ENCODE results near the gene MARCHF2.
"Not testable (repeated sequence)": the region's sequence is repeated elsewhere in the genome, so short reads cannot be mapped to it uniquely, and the experiment has no call there.

The MARCHF2 gene, protein sequence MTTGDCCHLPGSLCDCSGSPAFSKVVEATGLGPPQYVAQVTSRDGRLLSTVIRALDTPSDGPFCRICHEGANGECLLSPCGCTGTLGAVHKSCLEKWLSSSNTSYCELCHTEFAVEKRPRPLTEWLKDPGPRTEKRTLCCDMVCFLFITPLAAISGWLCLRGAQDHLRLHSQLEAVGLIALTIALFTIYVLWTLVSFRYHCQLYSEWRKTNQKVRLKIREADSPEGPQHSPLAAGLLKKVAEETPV

DNA sequence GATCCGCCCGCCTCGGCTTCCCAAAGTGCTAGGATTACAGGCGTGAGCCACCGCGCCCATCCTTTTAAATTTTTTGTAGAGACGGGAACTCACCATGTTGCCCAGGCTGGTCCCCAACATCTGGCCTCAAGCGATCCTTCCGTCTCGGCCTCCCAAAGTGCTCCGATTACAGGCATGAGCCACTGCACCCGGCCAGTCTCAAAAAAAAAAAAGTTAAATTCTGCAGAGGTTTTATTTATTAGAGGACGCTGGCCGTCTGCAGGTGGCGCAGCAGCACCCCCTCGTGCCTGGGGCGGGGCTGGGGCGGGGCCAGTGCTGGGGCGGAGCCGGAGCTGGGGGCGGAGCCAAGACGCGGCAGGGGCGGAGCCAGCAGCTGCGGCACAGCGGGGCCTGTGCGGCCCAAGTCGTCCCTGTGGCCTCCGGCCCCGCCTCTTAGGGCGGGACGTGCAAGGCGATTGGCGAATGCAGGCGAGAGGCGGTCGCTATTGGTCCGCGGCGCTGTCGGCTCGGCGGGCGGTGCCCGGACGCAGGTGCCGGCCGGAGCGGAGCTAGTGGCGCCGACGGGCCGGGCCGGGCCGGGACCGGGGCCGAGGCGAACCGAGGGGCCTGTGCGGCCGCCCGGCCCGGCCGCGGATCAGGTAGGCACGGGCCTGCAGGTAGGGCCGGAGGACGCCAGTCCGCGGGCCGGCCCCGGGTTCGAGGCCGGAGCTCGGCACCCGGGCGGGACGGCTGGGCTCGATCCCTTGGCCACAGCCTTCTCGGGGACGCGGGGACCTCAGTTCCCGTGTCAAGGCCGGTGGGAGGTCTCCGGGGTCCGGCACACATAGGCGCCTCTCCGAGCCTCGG, at the start of gene MARCHF2:
TSS of gene MARCHF2 (plus strand) at position 523 of the 846 bp plus-strand sequence. CDS start 8,536 bp downstream, outside the sequence.
- peak; percentile 92 for DNase-seq

DNA sequence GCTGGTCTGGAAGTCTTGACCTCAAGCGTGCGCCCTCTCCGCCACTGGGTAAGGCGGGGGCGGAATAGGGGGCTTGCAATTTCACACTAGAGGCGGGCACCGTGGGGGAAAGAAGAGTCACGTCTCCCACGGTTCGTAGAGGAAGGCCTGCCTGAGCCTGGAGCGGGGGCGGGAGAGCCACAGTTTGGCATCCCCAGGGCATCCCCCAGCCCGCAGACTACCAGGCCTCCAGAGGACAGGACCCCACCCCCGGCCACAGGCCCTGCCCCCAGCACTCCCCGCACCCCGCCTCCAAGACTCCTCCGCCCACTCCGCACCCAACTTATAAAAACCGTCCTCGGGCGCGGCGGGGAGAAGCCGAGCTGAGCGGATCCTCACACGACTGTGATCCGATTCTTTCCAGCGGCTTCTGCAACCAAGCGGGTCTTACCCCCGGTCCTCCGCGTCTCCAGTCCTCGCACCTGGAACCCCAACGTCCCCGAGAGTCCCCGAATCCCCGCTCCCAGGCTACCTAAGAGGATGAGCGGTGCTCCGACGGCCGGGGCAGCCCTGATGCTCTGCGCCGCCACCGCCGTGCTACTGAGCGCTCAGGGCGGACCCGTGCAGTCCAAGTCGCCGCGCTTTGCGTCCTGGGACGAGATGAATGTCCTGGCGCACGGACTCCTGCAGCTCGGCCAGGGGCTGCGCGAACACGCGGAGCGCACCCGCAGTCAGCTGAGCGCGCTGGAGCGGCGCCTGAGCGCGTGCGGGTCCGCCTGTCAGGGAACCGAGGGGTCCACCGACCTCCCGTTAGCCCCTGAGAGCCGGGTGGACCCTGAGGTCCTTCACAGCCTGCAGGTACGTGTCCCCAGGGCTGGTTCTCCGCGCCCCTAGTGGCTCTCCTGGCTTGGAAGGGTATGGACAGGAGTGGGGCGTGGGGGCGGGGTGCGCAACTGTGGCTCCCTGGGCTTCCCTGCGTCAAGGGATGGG, 49.0 kb upstream of the MARCHF2 start, which contains the start of gene ANGPTL4:
TSS of gene ANGPTL4 (plus strand) at position 353 of the 969 bp plus-strand sequence. CDS start at position 520, 167 bp downstream.
- peak; percentile 63 for DNase-seq

DNA sequence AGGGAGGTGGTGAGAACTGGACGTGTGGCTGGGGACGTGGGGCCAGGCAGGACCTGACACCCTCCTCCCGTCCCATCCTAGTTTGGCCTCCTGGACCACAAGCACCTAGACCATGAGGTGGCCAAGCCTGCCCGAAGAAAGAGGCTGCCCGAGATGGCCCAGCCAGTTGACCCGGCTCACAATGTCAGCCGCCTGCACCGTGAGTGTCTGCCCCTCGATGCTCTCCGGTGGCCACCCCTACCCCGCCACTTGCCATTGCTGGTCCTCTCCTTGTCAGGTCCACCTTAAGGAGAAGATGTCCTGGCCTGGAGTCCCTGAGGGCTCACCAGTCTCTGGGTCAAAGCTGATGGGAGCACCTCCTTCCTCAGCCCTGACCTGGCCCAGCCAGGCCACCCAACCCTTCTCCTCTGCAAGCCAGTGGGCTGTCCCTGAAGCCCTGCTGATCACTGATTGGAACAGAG, 47.0 kb upstream of the MARCHF2 start:
- no peak for DNase-seq

DNA sequence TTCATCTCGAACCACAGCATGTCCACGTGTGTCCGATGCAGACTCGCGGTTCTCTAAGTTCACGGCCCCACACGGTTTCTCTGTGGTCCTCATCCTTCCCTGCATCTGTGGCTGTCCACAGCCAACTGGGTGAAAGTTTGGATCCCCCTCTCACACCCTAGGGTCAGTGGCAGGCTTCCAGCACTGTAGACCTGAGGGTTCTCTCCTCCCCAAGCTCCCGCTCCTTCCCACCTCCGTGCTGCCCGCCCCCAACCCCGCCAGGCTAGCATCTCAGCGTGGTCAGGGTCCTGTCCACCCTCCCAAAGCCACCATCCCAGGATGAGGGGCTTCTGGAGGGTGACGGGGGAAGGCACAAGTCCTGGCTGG, 46.2 kb upstream of the MARCHF2 start:
- no peak for DNase-seq

DNA sequence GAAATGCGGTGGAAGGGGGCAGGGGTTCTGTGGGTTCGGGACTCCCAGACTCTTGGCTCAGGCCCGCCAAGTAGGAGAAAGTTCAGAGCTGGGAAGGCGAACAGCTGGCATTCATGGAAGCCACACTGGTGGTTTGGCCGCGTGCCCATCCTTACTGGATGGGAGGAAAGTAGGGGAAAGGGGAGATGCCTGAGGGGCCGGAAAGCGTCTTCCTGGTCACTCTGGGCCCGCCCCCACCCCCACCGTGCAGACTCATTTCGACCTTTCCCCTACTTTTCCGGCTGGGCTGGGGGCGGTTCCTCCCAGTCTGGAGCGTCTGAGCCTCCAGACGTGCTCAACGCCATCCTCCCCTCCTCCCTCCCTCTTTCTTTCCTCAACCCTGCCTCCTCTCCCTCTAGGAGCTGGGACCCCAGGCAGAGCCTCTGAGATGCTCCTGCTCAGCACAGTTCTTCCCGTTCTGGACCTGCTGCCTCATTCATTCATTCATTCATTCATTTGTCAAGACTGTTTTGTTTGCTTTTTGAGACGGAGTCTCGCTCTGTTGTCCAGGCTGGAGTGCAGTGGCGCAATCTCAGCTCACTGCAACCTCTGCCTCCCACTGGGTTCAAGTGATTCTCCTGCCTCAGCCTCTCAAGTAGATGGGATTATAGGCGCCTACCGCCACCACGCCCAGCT, 45.6 kb upstream of the MARCHF2 start:
- DNase-seq = no peak

DNA sequence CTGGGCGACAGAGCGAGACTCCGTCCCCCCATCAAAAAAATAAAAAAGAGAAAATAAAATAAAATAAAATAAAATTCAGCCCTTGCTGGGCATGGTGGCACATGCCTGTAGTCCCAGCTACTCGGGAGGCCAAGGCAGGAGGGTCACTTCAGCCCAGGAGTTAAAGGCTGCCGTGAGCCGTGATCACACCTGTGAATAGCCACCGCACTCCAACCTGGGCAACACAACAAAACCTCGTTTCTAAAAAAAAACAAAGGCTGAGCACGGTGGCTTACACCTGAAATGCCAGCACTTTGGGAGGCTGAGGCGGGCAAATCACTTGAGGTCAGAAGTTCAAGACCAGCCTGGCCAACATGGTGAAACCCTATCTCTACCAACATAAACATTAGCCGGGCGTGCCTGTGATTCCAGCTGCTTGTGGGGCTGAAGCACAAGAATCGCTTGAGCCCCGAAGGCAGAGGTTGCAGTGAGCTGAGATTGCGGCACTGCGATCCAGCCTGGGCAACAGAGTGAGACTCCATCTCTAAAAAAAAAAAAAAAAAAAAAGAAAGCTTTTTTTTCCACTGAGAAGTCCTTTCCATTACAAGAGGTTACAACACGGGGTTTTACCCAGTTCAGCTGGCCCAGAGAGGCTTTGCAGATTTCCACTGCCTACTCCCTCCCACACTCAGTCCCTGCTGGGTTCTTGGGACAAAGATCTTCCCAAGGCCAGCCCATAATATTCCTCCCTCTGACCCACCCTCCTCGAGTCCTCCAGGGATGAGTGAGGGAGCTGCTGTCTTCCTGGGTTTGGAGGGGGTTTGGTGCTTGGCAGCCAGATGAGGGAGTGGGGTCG, 42.7 kb upstream of the MARCHF2 start:
- no peak for DNase-seq

DNA sequence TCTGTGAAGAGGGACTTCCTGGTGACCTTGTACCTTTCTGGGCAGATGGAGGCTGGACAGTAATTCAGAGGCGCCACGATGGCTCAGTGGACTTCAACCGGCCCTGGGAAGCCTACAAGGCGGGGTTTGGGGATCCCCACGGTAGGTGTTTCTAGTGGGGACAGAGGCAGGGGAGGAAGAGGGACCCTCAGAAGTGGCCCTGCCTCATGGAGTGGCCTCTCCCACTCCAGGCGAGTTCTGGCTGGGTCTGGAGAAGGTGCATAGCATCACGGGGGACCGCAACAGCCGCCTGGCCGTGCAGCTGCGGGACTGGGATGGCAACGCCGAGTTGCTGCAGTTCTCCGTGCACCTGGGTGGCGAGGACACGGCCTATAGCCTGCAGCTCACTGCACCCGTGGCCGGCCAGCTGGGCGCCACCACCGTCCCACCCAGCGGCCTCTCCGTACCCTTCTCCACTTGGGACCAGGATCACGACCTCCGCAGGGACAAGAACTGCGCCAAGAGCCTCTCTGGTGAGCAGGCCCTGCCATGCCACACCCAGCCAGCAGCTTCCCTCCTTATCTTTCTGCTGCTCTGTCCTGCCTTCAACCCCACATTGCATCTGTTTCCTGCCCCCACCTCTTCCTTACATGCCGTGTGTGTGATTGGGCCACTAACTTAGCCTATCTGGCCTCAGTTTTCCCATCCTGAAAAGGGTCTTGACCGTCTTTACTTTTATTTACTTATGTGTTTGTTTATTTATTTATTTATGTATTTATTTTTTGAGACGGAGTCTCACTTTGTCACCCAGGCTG, 41.9 kb upstream of the MARCHF2 start:
- DNase-seq = no peak

DNA sequence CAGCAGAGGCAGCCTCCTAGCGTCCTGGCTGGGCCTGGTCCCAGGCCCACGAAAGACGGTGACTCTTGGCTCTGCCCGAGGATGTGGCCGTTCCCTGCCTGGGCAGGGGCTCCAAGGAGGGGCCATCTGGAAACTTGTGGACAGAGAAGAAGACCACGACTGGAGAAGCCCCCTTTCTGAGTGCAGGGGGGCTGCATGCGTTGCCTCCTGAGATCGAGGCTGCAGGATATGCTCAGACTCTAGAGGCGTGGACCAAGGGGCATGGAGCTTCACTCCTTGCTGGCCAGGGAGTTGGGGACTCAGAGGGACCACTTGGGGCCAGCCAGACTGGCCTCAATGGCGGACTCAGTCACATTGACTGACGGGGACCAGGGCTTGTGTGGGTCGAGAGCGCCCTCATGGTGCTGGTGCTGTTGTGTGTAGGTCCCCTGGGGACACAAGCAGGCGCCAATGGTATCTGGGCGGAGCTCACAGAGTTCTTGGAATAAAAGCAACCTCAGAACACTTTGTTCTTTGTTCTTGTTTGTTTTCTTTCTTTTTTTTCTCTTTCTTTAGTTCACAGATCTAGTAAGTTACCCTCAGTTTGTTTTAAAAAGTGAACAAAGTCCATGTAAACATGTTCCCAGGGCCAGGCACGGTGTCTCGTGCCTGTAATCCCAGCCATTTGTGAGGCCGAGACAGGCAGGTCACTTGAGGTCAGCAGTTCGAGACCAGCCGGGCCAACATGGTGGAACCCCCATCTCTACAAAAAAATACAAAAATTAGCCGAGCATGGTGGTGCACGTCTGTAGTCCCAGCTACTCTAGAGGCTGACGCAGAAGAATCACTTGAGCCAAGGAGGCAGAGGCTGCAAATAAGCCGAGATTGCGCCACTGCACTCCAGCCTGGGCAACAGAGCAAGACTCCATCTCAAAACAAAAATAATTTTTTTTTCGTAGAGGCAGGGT, 39.0 kb upstream of the MARCHF2 start:
- DNase-seq = no peak

DNA sequence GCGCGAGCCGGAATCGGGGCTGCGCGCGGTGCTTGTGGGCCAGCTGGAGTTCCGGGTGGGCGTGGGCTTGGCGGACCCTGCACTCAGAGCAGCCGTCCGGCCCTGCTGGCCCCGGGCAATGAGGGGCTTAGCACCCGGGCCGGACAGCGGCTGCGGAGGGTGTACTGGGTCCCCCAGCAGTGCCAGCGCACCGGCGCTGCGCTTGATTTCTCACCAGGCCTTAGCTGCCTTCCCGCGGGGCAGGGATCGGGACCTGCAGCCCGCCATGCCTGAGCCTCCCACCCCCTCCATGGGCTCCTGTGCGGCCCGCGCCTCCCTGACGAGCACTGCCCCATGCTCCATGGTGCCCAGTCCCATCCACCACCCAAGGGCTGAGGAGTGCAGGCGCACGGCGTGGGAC, 37.3 kb upstream of the MARCHF2 start:
- not testable (repeated sequence) for DNase-seq

DNA sequence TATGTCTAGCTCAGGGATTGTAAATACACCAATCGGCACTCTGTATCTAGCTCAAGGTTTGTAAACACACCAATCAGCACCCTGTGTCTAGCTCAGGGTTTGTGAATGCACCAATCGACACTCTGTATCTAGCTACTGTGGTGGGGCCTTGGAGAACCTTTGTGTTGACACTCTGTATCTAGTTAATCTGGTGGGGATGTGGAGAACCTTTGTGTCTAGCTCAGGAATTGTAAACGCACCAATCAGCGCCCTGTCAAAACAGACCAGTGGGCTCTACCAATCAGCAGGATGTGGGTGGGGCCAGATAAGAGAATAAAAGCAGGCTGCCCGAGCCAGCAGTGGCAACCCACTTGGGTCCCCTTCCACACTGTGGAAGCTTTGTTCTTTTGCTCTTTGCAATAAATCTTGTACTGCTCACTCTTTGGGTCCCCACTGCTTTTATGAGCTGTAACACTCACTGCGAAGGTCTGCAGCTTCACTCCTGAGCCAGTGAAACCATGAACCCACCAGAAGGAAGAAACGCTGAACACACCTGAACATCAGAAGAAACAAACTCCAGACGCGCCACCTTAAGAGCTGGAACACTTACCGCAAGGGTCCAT, 36.6 kb upstream of the MARCHF2 start:
- DNase-seq = not testable (repeated sequence)

DNA sequence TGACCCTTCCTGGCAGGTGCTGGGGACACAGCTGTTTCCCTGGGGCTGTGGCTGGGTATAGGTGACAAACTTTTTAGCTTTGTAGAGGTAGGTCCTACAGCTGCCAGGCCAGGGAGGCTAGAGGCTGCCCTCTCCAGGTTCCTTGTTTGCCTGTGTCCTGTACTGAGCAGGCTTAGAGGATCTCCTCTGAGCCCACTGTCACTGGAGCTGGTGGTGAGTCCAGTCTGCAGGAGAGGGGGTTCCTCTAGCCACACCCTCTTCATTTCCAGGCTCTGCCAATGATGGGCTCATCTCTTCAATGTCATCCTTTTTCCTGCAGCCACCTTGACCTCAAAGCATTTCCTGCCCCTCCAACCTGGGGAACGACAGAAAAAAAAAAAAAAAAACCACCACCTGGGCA, 35.5 kb upstream of the MARCHF2 start:
- no peak for DNase-seq

DNA sequence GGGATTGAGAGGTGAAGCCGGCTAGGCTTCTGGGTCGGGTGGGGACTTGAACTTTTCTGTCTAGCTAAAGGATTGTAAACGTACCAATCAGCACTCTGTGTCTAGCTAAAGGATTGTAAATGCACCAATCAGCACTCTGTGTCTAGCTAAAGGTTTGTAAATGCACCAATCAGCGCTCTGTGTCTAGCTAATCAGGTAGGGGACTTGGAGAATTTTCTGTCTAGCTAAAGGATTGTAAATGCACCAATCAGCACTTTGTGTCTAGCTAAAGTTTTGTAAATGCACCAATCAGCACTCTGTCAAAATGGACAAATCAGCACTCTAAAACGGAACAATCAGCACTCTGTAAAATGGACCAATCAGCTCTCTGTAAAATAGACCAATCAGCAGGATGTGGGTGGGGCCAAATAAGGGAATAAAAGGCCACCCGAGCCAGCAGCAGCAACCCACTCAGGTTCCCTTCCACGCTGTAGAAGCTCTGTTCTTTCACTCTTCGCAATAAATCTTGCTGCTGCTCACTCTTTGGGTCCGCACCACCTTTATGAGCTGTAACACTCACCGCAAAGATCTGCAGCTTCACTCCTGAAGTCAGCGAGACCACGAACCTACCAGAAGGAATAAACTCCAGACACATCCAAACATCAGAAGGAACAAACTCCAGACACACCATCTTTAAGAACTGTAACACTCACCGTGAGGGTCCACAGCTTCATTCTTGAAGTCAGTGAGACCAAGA, 33.8 kb upstream of the MARCHF2 start:
- not testable (repeated sequence) for DNase-seq

DNA sequence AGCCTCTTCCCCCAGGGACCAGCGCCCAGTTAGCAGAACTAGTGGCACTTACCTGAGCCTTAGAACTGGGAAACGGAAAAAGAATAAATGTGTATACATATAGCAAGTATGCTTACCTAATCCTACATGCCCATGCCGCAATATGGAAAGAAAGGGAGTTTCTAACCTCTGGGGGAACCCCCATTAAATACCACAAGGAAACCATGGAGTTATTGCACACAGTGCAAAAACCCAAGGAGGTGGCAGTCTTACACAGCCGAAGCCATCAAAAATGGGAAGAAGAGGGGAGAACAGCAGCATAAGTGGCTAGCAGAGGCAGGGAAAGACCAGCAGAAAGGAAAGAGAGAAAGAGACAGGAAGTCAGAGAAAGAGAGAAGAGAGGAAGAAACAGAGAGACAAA, 28.5 kb upstream of the MARCHF2 start:
- DNase-seq = not testable (repeated sequence)

DNA sequence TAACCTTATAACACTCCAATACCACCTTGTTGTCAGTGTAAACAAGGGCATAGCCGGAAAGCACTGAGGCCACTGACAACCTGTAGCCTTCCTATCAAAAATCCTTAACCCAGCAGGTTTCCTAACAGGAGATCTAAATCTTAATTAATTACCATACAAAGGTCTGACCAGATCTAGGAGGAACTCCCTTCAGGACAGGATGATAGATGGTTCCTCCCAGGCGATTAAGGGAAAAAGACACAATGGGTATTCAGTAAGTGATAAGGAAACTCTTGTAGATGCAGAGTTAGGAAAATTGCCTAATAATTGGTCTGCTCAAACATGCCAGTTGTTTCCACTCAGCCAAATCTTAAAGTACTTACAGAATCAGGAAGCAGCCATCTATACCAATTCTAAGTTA, 28.0 kb upstream of the MARCHF2 start:
- not testable (repeated sequence) for DNase-seq

DNA sequence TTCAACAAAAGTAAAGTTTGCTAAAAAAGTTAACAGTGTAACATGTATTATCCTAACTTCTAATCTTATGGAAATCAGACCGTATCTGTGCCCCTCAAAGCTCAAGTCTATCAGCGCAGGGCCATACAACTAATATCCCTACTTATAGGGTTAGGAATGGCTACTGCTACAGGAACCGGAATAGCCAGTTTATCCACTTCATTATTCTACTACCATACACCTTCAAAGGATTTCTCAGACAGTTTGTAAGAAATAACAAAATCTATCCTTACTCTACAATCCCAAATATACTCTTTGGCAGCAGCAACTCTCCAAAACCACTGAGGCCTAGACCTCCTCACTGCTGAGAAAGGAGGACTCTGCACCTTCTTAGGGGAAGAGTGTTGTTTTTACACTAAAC, 27.5 kb upstream of the MARCHF2 start:
- DNase-seq = not testable (repeated sequence)

DNA sequence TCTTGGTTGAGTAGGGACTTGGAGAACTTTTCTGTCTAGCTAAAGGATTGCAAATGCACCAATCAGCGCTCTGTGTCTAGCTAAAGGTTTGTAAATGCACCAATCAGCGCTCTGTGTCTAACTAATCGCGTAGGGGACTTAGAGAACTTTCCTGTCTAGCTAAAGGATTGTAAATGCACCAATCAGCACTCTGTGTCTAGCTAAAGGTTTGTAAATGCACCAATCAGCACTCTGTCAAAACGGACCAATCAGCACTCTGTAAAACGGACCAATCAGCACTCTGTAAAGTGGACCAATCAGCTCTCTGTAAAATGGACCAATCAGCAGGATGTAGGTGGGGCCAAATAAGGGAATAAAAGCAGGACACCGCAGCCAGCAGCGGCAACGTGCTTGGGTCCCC, 26.7 kb upstream of the MARCHF2 start:
- not testable (repeated sequence) for DNase-seq

DNA sequence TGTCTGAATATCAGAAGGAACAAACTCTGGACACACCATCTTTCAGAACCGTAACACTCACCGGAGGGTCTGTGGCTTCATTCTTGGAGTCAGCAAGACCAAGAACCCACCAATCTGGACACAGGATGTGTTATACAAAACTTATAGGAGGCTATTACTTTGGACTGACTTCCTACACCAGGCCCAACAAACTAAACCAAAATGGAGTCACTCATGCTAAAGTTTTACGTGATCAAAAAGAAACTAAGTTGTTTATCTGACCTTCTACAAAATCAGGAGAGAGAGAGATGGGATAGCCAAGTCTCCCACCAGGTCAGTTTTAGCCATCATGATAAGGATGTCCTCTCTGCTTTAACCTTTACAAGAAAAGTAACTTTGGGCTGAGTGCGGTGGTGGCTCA, 26.1 kb upstream of the MARCHF2 start:
- DNase-seq = no peak
